Stimulated activated CD8-positive, alpha-beta memory T cell treated with anti-CD3 and anti-CD28 coated beads, Interleukin-12 subunit alpha, Interleukin-12 subunit beta, amount 100 ng/mL, for 1 hour (primary cell): ENCODE data around the gene TIMM23B.
"Not testable (repeated sequence)": the region's sequence is repeated elsewhere in the genome, so short reads cannot be mapped to it uniquely, and the experiment has no call there.

Experiments used
- DNase-seq: peaks from one replicate; pipeline ENCODE4 v3.0.0-alpha.2; 2020; ENCODE audit warnings: low read depth

The TIMM23B gene

GRCh38 chr10:49941447-49942338 is at the start of gene TIMM23B, which contains the start of gene PARG:
TIMM23B (plus strand) TSS chr10:49942053; CDS start chr10:49942195, 142 bp downstream.
PARG (minus strand) TSS chr10:49942027; CDS start chr10:49941725, 302 bp downstream.
- DNase-seq = peak; percentile 64

DNA sequence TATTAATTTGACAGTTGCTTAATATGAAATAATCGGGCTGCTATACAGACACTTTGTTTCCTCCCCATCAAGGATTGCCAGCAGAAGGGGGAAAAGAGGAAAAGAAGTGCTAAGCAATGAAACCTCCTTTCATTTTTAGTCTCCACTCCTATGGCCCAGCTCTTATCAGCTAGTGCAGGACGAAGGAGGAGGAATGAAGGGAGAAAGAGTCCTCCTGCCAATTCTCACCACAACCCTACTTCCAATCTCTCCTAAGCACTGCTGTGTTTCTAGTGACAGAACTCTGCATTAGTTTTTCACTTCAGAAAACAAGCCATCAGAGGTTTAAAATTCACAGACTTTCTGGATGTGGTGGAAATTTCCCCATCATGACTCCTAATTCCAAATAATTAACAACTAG is 41.9 kb upstream of the TIMM23B start:
- not testable (repeated sequence) for DNase-seq

DNA sequence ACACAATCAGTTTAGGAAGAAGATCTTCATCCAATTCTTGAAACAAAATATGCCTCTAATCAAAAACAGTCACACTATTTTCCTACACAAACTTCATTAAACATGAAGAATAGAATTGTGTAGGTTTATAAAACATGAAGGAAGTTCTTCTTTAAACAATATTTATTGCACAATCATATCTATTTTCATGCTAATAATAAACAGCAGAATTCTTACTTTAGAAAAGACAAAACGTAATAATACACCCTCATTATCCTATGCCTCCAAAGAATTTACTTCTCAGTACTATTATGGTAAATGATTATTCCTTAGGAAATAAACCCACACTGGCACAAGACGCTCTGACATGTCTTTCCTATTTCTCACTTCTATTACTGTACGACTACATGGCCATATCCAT is 41.4 kb upstream of the TIMM23B start:
- DNase-seq = not testable (repeated sequence)

GRCh38 chr10:49903829-49904228 is 38.0 kb upstream of the TIMM23B start:
- not testable (repeated sequence) for DNase-seq

DNA sequence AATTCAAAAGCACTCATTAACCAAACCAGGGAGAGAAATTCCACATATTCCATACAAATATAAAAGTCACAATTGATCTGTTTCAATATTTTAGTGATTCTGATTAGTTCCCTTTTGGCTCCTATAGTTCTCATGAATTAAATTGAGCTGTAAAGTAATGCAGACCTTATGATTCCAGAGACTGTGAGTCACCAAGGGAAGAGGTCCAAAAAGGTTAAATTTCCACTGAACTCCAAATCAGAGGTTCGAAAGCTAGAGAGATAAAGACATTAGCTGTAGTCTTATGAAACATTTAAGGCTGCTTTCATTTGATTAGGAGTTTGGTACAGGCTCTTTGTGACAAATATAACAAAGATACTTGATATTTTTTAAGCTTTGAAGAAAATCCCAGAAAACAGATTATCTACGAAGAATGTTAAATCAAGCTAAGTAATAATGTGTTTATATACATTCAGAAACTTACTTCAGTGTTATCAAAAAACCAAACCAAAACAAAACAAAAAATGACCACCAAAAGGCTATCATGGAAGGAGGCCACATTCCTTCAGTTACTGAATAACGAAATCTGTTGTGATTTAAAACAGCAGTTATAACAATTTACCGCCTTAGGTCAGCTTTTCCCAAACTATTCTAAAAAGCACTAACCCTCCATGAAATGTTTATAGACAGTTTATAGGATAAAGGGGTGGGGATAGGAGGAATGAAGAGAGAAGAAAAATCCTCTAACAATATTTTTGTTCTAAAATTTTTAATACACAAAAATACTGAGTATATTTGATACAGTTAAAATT is 33.4 kb upstream of the TIMM23B start:
- not testable (repeated sequence) for DNase-seq

- DNase-seq = not testable (repeated sequence)
Measured at GRCh38 chr10:49910295-49910694, 31.6 kb upstream of the TIMM23B start.

DNA sequence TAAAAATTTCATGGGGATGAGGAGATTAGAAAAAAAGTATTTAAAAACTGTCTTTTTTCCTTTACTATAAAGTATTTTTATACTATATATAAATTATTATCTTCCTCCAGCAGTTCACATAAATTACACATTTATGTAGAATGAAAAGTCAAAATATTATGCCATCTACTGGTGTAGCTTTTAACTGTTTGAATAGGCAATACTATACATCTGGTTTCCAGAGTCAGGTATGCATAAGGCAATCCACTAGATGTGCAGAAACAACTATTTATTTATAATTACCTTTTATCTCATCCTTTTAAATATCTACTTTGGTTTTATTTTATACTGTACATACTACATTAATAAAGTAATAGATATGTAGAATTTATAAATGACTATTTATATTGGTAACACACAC is 25.4 kb upstream of the TIMM23B start:
- DNase-seq = not testable (repeated sequence)

- not testable (repeated sequence) for DNase-seq
Measured at GRCh38 chr10:49917927-49918326, 23.9 kb upstream of the TIMM23B start.

- DNase-seq = not testable (repeated sequence)
Measured at GRCh38 chr10:49922041-49922440, 19.8 kb upstream of the TIMM23B start.

GRCh38 chr10:49923572-49923971 is 18.3 kb upstream of the TIMM23B start:
- not testable (repeated sequence) for DNase-seq

GRCh38 chr10:49931276-49931675 is 10.6 kb upstream of the TIMM23B start:
- not testable (repeated sequence) for DNase-seq

- not testable (repeated sequence) for DNase-seq
Measured at GRCh38 chr10:49931959-49932728, 9.7 kb upstream of the TIMM23B start.

- not testable (repeated sequence) for DNase-seq
Measured at GRCh38 chr10:49942339-49942705, 469 bp downstream of the TIMM23B start.

GRCh38 chr10:49943607-49944006 is 1.8 kb downstream of the TIMM23B start:
- DNase-seq = not testable (repeated sequence)

- not testable (repeated sequence) for DNase-seq
Measured at GRCh38 chr10:49948142-49948541, 6.3 kb downstream of the TIMM23B start.

GRCh38 chr10:49948737-49949136 is 6.9 kb downstream of the TIMM23B start:
- DNase-seq = not testable (repeated sequence)

DNA sequence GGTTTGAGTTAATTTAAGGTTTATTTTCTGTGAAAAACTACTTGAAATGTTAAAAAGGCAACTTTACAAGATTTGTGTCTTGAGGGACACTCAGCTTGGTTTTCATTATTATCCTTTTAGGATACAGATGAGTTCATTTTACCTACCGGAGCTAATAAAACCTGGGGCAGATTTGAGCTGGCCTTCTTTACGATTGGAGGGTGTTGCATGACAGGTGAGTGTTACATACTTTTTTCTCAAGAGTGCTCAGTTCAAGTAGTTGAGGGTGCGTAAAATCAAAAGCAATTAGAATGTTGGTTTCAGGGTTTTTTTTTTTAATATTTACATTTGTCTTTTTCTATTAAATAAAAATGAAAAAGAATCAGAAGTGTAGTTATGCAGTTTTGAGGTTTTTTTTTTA is 10.2 kb downstream of the TIMM23B start:
- not testable (repeated sequence) for DNase-seq

GRCh38 chr10:49953122-49953521 is 11.3 kb downstream of the TIMM23B start:
- not testable (repeated sequence) for DNase-seq

DNA sequence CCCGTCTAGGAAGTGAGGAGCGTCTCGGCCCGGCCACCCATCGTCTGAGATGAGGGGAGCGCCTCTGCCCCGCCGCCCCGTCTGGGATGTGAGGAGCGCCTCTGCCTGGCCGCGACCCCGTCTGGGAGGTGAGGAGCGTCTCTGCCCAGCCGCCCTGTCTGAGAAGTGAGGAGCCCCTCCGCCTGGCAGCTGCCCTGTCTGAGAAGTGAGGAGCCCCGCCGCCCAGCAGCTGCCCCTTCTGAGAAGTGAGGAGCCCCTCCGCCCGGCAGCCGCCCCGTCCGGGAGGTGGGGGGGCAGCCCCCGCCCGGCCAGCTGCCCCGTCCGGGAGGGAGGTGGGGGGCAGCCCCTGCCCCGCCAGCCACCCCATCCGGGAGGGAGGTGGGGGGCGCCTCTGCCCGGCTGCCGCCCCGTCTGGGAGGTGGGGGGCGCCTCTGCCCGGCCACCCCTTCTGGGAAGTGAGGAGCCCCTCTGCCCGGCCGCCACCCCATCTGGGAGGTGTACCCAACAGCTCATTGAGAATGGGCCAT is 28.5 kb downstream of the TIMM23B start:
- not testable (repeated sequence) for DNase-seq

GRCh38 chr10:49971466-49971865 is 29.6 kb downstream of the TIMM23B start:
- not testable (repeated sequence) for DNase-seq

GRCh38 chr10:49972094-49972493 is 30.2 kb downstream of the TIMM23B start:
- not testable (repeated sequence) for DNase-seq
